Upper lobe of right lung (tissue), 1 donor: ENCODE measurements around the gene IGF1R. TPM values are rescaled to one million over a fixed set of nuclear protein-coding genes. Genes with fewer than 3 reads are reported as not detected.
A peak's percentile ranks its signal among the peaks of the same experiment; 100 is the strongest.

ENCODE experiments used
- ATAC-seq: fragments of 200-7000 bp; cut with Tn5 transposase; one replicate; pipeline ENCODE4 v1.9.1; 2020; ENCODE audit warnings: mild to moderate bottlenecking, moderate library complexity
- DNase-seq: peaks from one replicate; pipeline ENCODE4 v3.0.0-alpha.2; 2020
- H3K27ac ChIP-seq: fragments of 200-600 bp; one replicate; pipeline ENCODE4 v1.8.0; 2022
- H3K27me3 ChIP-seq: fragments of 200-600 bp; one replicate; pipeline ENCODE4 v1.8.0; 2022; ENCODE audit warnings: mild to moderate bottlenecking
- H3K36me3 ChIP-seq: fragments of 200-600 bp; one replicate; pipeline ENCODE4 v1.8.0; 2022
- H3K4me1 ChIP-seq: fragments of 200-600 bp; one replicate; pipeline ENCODE4 v1.8.0; 2022
- H3K4me3 ChIP-seq: fragments of 200-600 bp; one replicate; pipeline ENCODE4 v1.8.0; 2022; ENCODE audit warnings: mild to moderate bottlenecking
- H3K9me3 ChIP-seq: fragments of 200-600 bp; one replicate; pipeline ENCODE4 v1.8.0; 2022
- CTCF ChIP-seq: fragments of 200-600 bp; IDR thresholded peaks from one replicate; pipeline ENCODE4 v1.8.0; 2022; ENCODE audit warnings: antibody characterized with exemption
- intact Hi-C: fragments of 100-400 bp; cut with DNase I; formaldehyde crosslinking; loops from one replicate; pipeline ENCODE4 v1.11.0; 2022
- total RNA-seq: library from RNA; stranded (reverse); fragmentation: NEBNext Ultra II Directional; extraction: Animal tissue kit (Norgen Biotek cat#: 25700); gene quantifications from one replicate; pipeline ENCODE4 v1.2.1, GENCODE V29; 2021
- donor health status: DM: no; HTN: yes; CAD: no; lungs with severe emphysema.

Gene IGF1R
- total RNA-seq, 1 donor from 2014 or later: 40.0 TPM

- ATAC-seq: no peak
- Histone ChIP-seq H3K4me1 (no peaks in the 10 kb centered on the region), H3K4me3 (no peak overlapping the region), H3K9me3 (no peaks in the 10 kb centered on the region), H3K27ac (no peak overlapping the region), H3K27me3 (peaks cover 18% of the 10 kb centered on the region), H3K36me3 (no peaks in the 10 kb centered on the region)
- intact Hi-C loops: no loop called here
- TF ChIP-seq CTCF: no peak
- no peak for DNase-seq
Observed at GRCh38 chr15:98643115-98643514, 5.2 kb upstream of the IGF1R start.

GRCh38 chr15:98646546-98647025, 1.8 kb upstream of the IGF1R start:
- H3K4me1 ChIP-seq: peaks cover 2% of the 10 kb centered on the region
- H3K36me3 ChIP-seq: no peaks in the 10 kb centered on the region
- H3K4me3 ChIP-seq: peak overlapping the region; percentile 91
- TF ChIP-seq CTCF: no peak
- DNase-seq (no peak), ATAC-seq (no peak)
- peaks cover 13% of the 10 kb centered on the region for H3K27me3 ChIP-seq
- H3K27ac ChIP-seq: no peak overlapping the region
- intact Hi-C loops: no loop called here
- H3K9me3 ChIP-seq: no peaks in the 10 kb centered on the region

- DNase-seq: peak; percentile 90
- H3K27ac ChIP-seq: peak overlapping the region; percentile 78
- H3K27me3 ChIP-seq: peaks cover 13% of the 10 kb centered on the region
- peak overlapping the region; percentile 91 for H3K4me3 ChIP-seq
- intact Hi-C loops: no loop called here
- H3K4me1 ChIP-seq: peaks cover 8% of the 10 kb centered on the region
- ATAC-seq: peak; percentile 76
- H3K9me3 ChIP-seq: no peaks in the 10 kb centered on the region
- no peaks in the 10 kb centered on the region for H3K36me3 ChIP-seq
- TF ChIP-seq CTCF: peak; percentile 37
Observed at GRCh38 chr15:98647026-98647773, 1.1 kb upstream of the IGF1R start.

- Histone ChIP-seq H3K27me3 (peaks cover 10% of the 10 kb centered on the region), H3K36me3 (no peaks in the 10 kb centered on the region), H3K9me3 (no peaks in the 10 kb centered on the region), H3K27ac (peak overlapping the region; percentile 84), H3K4me3 (peak overlapping the region; percentile 91), H3K4me1 (peaks cover 22% of the 10 kb centered on the region)
- peak; percentile 11 for TF ChIP-seq CTCF
- DNase-seq (peak; percentile 81), ATAC-seq (peak; percentile 1)
- intact Hi-C loops: no loop called here
Observed at GRCh38 chr15:98648654-98649471, 524 bp downstream of the IGF1R start.

- Histone ChIP-seq H3K9me3 (no peaks in the 10 kb centered on the region), H3K36me3 (no peaks in the 10 kb centered on the region), H3K27me3 (peaks cover 10% of the 10 kb centered on the region), H3K4me3 (peak overlapping the region; percentile 91), H3K27ac (peak overlapping the region; percentile 84), H3K4me1 (peaks cover 22% of the 10 kb centered on the region)
- DNase-seq: peak; percentile 75
- peak; percentile 30 for TF ChIP-seq CTCF
- intact Hi-C loops: loop anchor here (10.0 kb wide), 1 partner anchor 135 kb away; no protein-coding TSS in a partner anchor
- peak; percentile 1 for ATAC-seq
Observed at GRCh38 chr15:98649472-98650416, 1.4 kb downstream of the IGF1R start.
